ENCODE data around the gene REX1BD.
"Not testable (repeated sequence)": the region's sequence is repeated elsewhere in the genome, so short reads cannot be mapped to it uniquely, and the experiment has no call there.

REX1BD gene

DNA sequence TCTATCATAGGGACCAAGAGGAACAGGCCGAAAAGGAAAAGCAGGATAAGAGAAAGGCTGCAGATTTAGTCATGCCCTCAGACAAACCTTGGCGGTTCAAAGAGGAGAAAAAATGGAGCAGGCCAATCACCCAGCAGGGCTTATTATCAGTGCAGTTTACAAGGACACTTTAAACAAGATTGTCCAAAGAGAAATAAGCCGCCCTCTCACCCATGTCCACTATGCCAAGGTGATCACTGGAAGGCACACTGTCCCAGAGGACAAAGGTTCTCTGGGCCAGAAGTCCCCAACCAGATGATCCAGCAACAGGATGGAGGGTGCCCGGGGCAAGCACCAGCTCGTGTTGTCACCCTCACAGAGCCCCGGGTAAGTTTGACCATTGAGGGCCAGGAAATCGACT is 8.3 kb upstream of the REX1BD start:
- no peak for DNase-seq

DNA sequence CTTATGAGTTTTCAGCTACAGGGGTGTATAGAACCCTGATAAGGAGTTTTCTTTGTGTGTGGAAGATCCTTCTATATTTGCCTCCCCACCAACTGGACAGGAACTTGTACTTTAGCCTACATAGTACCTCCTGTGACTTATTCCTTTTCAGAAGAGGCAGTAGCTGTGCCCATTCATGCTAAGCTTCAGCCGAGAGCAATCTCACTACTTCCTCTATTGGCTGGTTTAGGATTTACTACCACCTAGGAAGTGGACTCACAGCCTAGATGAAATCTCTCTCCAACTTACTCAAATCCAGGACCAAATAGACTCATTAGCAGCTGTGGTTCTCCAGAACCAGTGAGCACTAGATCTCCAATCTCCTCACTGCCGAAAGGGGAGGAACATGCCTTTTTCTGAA is 2.3 kb upstream of the REX1BD start:
- DNase-seq: no peak

DNA sequence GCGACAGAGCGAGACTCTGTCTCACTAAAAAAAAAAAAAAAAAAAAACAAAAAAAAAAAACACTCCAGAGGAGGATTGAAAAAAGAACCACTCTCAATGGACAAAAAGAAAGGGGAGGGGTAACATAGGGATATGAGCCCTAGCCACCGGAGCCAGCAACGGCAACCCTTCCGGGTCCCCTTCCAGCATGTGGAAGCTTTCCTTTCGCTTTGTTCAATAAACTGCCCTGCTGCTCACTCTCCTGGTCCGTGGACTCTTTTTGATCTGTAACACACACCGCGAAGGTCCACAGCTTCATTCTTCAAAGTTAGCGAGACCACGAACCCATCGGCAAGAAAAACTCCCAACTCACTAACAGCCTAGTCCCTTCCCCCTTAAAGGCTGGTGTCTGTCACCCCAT is 1.0 kb upstream of the REX1BD start:
- no peak for DNase-seq

DNA sequence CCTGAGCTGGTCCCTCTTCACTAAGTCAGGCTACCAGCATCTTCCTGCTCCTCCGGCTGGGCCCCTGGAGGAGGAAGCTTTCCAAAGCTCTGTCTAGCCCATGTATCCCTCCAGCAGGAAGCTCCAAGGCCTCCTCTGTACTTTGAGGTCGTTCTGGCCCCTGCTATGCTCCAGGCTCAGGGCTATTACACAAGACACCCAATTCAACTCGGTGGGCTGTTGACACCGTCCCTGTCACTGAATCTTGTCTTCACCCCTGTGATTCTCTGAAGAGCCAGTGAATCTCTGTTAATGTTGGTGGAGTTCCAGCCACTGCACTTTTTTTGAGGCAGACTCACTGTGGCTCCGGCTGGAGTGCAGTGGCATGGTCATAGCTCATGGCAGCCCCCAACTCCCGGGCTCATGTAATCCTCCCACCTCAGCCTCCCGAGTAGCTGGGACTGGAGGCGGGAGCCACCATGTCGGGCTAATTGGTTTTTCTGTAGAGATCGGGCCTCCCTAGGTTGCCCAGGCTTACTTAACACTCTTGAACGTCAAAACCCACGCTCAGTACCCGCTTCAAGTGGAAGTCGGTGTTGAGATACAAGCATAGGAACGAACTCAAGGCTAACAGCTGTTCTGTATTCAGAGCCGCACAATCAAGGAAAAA is 512 bp upstream of the REX1BD start:
- no peak for DNase-seq

DNA sequence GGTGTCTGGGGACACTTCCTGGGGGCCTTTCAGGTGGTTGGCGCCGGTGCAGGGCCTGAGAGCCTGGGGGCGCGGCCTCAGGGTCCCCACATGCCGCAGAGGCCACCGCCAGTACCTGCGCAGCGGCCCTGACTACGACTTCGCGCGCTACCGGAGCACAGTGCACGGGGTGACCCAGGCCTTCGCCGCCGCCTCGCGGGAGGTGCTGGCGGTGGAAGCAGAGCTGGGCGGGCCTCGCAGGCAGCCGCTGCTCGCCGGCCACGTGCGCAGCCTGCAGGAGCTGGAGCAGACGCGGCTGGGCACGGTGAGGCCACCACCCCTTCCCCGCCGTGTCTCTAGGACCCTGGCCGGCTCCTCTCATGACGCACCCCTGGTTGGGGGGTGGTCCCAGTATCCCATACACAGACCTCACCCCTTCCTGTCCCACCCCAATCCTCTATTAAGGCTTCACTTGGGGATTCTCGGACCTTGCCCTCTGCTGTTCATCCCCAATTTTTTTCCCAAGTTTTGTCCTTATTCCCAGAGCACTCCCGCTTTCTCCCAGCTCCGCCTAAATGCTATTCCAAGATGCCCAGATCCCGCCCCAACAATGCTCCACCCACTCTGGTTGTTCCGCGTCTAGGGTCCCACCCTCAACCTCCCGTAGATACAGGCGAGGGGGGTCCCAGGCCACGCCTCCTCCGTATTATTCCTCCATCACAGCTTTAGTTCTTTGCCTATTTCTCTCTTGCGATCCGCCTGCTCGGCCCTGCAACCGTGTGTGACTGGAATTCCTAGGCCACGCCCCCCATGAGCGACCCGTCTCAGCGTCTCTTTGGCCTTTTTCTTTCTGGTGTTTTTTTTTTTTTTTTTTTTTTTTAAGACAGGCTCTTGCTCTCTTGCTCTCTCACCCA is 1.0 kb downstream of the REX1BD start:
- DNase-seq: no peak

DNA sequence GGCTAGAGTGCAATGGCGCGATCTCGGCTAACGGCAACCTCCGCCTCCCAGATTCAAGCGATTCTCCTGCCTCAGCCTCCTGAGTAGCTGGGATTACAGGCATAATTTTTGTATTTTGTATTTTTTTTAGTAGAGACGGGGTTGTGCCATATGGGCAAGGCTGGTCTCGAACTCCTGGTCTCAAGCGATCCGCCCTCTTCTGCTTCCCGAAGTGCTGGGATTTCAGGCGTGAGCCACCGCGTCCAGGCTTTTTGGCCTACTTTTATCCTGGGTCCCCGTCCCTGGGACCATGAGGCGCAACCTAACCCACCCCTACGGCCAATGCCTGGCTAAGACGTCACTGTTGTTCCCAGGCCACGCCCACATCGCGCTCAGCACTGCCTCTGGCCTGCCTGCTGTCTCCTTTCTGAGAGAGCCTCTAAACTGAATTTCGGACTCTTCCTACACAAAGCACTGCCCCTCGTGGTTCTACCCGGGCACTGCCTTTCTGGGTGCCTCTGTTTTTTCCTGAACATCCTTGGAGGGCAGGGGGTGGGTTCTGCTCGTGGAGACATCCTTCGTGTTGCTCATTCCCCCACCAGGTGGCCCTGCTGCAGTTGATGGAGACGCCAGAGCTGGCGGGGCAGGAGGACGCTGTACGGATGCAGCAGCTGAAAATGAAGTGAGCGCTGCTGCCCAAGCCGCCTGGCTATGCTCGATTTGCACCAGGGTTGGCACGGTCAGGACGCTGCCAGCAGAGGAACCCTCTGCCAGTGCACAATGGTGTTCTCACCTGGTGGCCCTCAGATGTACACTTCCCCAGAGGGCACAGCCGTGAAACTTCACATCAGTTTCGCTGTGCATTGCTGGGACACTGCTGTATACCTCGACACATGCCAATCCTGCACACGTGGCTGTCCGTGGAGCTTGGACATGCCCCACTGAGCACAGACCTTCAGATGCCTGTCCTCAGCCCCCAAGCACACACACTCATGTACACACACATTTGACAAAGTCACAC is 2.0 kb downstream of the REX1BD start:
- DNase-seq: peak; percentile 29

DNA sequence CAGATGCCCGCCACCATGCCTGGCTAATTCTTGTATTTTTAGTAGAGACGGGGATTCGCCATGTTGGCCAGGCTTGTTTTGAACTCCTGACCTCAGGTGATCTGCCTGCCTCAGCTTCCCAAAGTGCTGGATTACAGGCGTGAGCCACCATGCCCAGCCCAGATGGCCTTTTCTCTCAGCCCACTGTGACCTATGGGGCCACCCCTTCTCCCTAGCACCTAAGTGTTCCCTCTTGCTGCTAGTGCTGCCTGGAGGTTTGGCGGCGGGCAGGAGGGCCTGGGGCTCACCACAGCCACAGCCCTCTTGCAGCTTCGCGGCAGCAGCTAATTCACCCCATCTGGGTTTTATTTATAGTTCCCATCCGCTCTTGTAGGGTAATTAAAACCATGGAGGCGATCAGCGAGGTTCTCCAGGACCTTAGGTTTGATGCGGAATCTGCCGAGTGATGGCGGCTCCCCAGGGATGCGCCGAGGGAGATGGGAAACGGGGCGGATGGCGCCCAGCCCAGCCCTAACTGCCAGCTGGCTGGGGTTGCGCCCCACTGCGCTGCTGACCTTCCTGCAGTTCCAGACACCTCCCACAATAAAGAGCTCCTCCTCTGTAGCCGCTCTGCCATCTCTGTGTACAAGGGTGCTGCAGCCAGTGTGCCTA is 3.3 kb downstream of the REX1BD start:
- DNase-seq: no peak

DNA sequence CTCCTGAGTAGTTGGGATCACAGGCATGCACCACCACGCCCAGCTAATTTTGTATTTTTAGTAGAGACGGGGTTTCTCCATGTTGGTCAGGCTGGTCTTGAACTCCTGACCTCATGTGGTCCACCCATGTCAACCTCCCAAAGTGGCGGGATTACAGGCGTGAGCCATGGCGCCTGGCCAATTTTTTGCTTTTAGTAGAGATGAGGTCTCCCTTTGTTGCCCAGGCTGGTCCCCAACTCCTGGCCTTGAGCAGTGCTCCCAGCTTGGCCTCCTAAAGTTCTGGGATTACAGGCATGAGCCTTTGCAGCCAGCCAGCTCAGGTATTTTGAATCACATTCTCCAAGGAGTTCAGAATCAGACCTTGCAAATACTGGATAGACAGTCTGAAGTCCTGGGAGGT is 4.1 kb downstream of the REX1BD start:
- not testable (repeated sequence) for DNase-seq

DNA sequence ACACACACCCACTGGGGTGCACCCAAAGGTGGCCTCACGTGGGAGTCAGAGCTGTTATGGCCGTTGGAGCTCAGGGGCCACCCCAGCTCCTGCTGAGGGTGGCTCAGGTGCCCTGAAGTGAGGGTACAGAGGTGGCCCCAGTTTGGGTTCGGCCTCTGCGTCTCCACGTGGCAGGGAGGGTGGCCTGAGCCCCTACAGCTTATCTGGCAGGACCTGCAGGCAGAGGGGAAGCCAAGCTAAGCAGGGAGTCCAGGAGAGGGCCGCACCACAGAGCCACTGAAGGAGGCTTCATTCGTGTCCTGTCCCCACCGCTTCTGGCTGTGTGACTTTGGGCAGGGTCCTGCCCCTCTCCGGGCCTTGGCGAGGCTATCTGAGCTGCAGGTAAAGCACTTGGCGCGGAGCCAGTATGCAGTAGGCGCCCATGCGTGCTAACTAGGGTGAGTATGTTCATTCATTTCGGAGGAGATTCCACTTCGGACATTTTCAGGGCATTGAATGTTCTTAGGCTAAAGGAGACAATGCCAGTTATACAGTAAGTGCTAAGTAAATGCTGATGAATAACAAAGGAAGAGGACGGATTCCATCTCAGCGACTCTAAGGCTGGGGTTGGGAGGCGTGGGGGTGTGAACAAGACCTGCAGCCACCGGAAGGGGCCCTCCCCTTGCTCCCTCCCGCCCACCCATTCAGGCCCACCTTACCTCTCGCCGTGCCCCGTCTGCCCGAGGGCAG is 4.9 kb downstream of the REX1BD start:
- no peak for DNase-seq

DNA sequence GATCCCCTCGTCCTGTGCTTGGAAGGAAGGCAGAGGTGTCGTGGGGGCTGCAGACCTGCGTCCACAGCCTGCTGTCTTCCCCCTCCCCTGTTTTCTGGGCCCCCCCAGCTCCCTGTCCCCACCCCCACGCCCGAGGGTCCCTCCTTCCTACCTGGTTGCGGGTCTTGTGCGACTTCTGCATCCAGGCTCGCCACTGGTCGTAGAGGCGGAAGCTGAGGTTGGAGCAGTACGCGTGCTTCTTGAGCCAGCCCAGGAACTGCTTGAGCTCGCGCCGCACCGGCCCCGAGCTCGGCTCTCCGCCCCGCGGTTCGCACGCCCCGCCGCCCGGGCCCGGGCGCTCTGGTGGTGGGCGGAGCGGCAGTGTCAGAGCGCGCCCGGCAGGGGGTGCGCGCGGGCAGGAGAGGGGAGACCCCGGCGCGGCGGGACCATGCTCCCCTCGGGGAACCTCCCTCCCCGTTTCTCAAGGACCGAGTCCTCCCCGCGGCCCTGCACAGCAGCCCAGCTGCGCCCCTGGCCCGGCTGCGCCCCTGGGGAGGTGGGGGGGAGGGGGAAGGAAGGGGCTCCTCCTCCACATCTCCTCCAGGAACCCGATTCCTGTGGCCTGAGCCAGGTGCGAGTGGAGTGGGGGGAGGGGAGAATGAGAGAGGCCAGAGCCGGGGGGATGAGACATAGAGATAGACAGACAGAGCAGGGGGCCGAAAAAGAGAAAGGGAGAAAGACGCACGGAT is 5.7 kb downstream of the REX1BD start:
- no peak for DNase-seq

DNA sequence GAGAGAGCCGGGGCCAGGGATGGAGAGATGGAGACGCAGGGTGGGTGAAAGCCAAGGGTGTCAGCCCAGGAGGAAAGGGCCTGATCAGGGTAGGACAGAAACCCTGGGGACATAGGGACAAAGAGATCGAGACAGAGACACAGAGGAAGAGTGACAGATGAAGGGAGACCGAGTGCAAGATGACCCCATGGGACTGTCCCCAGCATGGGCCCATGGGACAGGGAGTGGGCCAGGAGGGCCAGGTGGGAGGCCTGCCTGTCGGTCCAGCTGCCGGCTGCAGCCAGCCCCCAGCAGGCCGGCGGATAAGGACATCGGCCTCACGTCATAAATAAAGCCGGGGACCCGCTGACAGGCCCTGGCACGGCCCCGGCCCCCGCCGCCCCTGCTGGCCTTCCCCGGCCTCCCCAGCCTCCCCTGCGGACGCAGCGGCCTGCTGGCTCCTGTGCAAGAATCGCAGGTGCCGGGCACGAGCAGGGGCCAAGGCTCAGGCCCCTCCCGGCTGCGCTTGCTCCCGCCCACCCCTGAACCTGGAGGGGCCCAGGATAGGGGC is 6.3 kb downstream of the REX1BD start:
- no peak for DNase-seq

DNA sequence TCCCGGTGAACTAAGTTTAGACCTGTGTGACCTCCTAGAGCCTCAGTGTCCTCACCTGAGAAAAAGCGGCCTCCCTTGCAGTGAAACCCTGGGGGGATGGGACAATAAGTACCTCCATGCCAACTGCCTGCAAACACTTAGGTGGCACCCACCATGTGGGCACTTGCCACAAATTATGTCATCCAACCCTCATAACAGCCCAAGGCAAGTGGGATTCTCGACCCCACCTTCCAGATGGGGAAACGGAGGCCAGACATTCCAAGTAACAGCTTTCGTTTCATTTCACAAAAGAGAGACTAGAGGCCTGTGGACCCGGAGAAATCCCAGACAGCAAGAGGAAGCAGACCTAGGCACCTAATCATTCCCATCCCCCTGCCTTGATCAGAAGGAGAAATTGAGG is 6.9 kb downstream of the REX1BD start:
- no peak for DNase-seq

DNA sequence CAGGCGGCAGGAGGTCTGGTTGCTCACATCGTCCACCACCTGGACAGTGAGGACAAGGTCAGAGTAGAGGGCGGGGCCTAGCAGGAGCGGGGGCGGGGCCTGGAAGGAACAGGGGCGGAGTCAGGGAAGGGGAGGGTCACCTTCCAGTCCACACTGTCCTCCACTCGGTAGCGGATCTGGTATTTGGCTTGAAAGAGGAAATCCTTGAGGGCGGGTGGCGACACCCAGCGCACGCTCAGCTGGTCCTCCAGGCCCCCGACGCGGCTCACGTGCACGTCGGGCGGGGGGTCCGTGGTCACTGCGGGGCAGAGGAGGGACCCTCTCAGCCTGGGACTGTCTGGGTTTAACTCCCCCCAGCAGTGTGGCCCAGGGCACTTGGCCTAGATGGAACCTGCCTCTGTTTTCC is 8.2 kb downstream of the REX1BD start:
- DNase-seq: no peak

DNA sequence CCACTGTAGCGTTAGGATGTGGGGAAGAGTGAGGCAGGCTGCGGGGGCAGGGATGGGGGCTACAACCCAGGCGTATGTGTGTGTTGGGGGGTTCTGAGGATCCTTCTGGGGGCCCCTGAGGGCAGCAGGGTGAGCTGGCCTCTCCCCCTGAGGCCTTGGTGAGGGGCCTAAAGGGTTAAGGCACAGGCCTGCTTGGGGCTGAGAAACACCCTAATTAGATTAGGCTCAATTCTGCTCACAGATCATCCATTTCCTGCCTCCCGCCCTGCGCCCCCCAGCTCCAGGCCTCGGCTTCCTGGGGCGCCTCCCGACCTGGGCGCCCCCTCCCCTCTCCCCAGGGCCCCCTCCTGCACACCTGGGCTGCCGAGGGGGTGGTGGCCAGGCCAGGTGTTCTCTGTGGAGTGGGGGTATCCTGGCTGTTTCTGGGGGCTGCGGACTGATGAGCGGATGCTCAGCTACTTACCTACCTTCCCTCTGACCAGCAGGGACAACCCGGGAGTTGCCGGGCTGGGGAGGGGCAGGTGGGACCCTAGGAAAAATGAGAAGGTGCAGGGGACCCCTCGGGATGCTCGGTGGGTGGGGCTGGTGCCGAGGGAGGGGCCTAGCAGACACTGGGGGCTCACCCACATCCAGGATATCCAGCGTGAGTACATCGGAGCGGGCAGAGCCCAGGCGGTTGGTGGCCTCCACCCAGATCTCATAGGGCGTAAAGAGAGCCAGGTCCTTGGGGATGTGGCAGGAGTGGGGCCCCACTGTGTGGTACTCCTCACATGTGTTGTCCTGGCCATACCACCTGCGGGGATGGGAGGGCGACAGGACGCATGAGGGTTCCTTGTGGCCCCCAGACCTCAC is 9.4 kb downstream of the REX1BD start:
- no peak for DNase-seq

DNA sequence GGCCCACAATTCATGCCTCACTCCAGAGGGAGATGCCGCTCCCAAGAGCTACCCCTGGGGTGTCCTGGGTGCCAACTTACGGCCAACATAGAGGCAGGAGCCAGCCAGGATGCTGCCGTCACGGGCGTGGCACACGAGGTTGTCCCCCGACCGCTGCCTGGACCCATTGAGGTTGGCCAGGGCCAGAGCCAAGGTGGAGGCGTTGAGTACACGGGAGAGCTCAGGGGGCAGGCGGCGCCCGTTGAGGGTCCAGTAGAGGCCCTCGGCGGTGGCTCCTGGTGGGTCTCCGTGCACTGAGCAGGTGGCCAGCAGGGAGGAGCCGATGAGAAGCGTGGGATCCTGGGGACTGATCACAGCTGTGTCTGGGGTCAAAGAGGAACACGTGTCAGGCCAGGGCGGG is 10.9 kb downstream of the REX1BD start:
- DNase-seq: no peak

DNA sequence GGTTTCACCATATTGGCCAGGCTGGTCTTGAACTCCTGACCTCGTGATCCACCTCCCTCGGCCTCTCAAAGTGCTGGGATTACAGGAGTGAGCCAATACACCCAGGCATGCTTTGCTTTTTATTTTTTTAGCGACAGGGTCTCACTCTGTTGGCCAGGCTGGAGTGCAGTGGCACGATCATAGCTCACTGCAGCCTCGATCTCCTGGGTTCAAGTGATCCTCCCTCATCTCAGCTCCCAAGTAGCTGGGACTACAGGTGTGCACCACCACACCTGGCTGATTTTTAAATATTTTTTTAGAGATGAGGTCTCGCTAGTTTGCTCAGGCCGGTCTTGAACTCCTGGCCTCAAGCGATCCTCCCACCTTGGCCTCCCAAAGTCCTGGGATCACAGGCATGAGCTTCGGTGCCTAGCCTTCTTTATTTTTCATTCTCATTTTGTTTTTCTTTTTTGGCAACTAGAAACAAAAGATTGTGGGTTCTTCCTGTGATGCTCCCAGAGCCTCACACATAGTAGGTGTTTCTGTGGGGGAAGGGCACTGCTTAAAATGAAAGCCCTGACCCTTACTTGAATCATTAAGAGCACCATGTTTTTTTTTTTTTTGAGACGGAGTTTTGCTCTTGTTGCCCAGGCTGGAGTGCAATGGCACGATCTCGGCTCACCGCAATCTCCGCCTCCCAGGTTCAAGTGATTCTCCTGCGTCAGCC is 12.2 kb downstream of the REX1BD start:
- DNase-seq: not testable (repeated sequence)

DNA sequence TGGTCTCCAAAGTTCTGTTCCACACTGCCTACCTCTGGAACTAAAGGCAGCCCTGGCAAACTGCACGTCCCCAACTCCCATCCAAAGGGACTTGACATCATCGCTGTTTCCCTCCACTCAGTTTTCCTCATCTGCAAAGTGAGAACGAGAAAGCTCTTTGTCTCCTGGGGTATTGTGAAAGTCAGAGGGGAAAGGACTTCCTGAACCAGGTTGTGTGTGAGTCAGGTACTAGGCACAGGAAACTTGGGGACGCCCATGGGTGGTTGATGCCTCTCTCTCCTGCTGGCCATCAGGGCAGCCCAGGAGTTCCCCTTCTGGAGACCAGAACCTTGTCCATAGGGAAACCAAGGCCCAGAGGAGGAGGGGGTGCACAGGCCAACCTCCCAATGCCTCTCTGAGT is 13.3 kb downstream of the REX1BD start:
- DNase-seq: no peak

DNA sequence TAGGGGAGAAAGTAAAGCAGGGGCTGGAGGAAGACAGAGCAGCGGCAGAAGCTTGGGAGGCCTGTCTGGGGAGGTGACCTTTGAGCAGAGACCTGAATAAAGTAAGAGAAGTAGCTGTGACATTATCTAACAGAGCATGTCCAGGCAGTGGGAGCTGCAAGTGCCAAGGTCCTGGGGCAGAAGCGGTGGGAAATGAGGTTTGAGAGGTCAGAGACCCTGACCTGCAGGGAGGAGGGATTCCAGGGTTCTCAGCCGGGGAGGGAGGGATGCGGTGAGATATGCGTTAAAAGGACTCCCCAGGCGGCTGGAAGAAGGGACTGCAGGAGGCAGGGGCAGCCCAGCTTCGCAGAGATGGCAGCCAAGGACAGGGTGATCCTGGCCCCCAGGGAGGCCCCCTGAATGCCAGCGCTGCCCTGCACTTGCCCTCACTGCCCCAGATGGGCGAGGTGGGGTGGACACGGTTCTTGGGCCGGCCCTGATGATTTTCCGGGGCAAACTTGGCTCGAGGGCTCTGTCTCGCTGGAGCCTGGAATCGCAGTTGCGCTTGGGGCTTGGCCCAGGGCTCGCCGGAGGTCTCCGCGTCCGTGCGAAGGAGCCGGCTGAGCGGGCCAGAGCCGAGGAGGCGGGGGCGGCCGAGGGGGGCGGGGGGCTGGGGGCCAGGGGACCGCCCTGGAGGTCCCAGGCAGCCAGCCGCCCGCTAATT is 14.8 kb downstream of the REX1BD start:
- no peak for DNase-seq
